HEK293T (cell line): ENCODE measurements around the gene PPM1H.

Experiments
- CTCF ChIA-PET: fragments of 350-600 bp; formaldehyde crosslinking; extraction: SDS; loops from one replicate; lab custom pipeline; 2021; ENCODE audit warnings: antibody characterized with exemption, inconsistent platforms; lab: Yijun Ruan, JAX
- POLR2A ChIA-PET: fragments of 350-600 bp; formaldehyde crosslinking; extraction: SDS; loops from one replicate; lab custom pipeline; 2020; ENCODE audit warnings: antibody characterized with exemption, inconsistent platforms; lab: Yijun Ruan, JAX
- DNase-seq: peaks from one replicate; pipeline ENCODE4 v3.0.0; 2012; ENCODE audit warnings: mixed read lengths; ENCODE audit errors: extremely low spot score
- ARNT ChIP-seq: fragments of 450-650 bp; IDR thresholded peaks from 2 replicates; pipeline ENCODE4 v1.6.1; 2017; ENCODE audit warnings: mild to moderate bottlenecking
- BHLHE40 ChIP-seq: fragments of 450-650 bp; IDR thresholded peaks from 2 replicates; pipeline ENCODE4 v1.6.1; 2016; ENCODE audit warnings: mild to moderate bottlenecking, moderate library complexity, borderline replicate concordance
- CTBP1 ChIP-seq: fragments of 450-650 bp; IDR thresholded peaks from 2 replicates; pipeline ENCODE4 v1.6.1; 2016; ENCODE audit warnings: borderline replicate concordance
- ELF4 ChIP-seq: fragments of 450-650 bp; IDR thresholded peaks from 2 replicates; pipeline ENCODE4 v1.6.1; 2017; ENCODE audit warnings: antibody characterized with exemption
- FOXA1 ChIP-seq: fragments of 450-650 bp; IDR thresholded peaks from 2 replicates; pipeline ENCODE4 v1.6.1; 2016; ENCODE audit warnings: mild to moderate bottlenecking
- FOXK2 ChIP-seq: fragments of 450-650 bp; IDR thresholded peaks from 2 replicates; pipeline ENCODE4 v1.6.1; 2016; ENCODE audit warnings: mild to moderate bottlenecking
- FOXM1 ChIP-seq: fragments of 450-650 bp; IDR thresholded peaks from 2 replicates; pipeline ENCODE4 v1.6.1; 2017; ENCODE audit warnings: mild to moderate bottlenecking, borderline replicate concordance
- HDGF ChIP-seq: fragments of 450-650 bp; IDR thresholded peaks from 2 replicates; pipeline ENCODE4 v1.6.1; 2017; ENCODE audit warnings: antibody characterized with exemption, borderline replicate concordance
- L3MBTL2 ChIP-seq: fragments of 450-650 bp; conservative IDR thresholded peaks from 2 replicates; pipeline ENCODE4 v1.6.1; 2016; ENCODE audit warnings: mild to moderate bottlenecking
- LEF1 ChIP-seq: fragments of 450-650 bp; IDR thresholded peaks from 2 replicates; pipeline ENCODE4 v1.6.1; 2017; ENCODE audit warnings: mild to moderate bottlenecking, borderline replicate concordance
- NFRKB ChIP-seq: fragments of 450-650 bp; IDR thresholded peaks from 2 replicates; pipeline ENCODE4 v1.6.1; 2016; ENCODE audit warnings: mild to moderate bottlenecking, moderate library complexity
- PKNOX1 ChIP-seq: fragments of 450-650 bp; IDR thresholded peaks from 2 replicates; pipeline ENCODE4 v1.6.1; 2016
- SP1 ChIP-seq: fragments of 450-650 bp; IDR thresholded peaks from 2 replicates; pipeline ENCODE4 v1.6.1; 2017
- SUZ12 ChIP-seq: fragments of 450-650 bp; IDR thresholded peaks from 2 replicates; pipeline ENCODE4 v1.6.1; 2016; ENCODE audit warnings: mild to moderate bottlenecking
- TARDBP ChIP-seq: fragments of 450-650 bp; IDR thresholded peaks from 2 replicates; pipeline ENCODE4 v1.6.1; 2016
- ZNF384 ChIP-seq: fragments of 450-650 bp; IDR thresholded peaks from 2 replicates; pipeline ENCODE4 v1.6.1; 2016

The PPM1H gene

GRCh38 chr12:62832558-62832957 lies 102.4 kb downstream of the PPM1H start:
- TF ChIP-seq PKNOX1 (peak; percentile 56), BHLHE40 (no peak)
- CTCF ChIA-PET = no interaction called here
- no peak for DNase-seq
- POLR2A ChIA-PET = no interaction called here

GRCh38 chr12:62832027-62832426 lies 102.9 kb downstream of the PPM1H start:
- no peak for DNase-seq
- CTCF ChIA-PET = no interaction called here
- POLR2A ChIA-PET = no interaction called here
- TF ChIP-seq FOXM1 = no peak
- no peak for TF ChIP-seq PKNOX1
- TF ChIP-seq SP1 = no peak
- TF ChIP-seq TARDBP = no peak
- TF ChIP-seq ARNT = no peak
- no peak for TF ChIP-seq FOXA1
- TF ChIP-seq ELF4 = no peak

- TF ChIP-seq ARNT (no peak), ELF4 (no peak), NFRKB (no peak), LEF1 (no peak), SUZ12 (no peak), FOXM1 (no peak), HDGF (no peak), CTBP1 (no peak), L3MBTL2 (no peak), TARDBP (no peak), BHLHE40 (no peak), SP1 (no peak), PKNOX1 (no peak), FOXA1 (no peak), FOXK2 (no peak), ZNF384 (no peak)
- POLR2A ChIA-PET = no interaction called here
- DNase-seq = no peak
- CTCF ChIA-PET = no interaction called here
These were observed 107.1 kb downstream of the PPM1H start for GRCh38 chr12:62827855-62828254.

- ChIA-PET CTCF (interaction anchor here (1.9 kb wide), 1 partner anchor 9 kb away, joined by 8 read pairs; no protein-coding TSS in a partner anchor), POLR2A (no interaction called here)
- TF ChIP-seq ARNT (no peak), BHLHE40 (no peak), FOXA1 (no peak), SP1 (no peak), NFRKB (no peak), HDGF (no peak), SUZ12 (no peak), L3MBTL2 (no peak), FOXM1 (no peak), LEF1 (no peak), ELF4 (no peak), FOXK2 (no peak), PKNOX1 (no peak), CTBP1 (no peak), ZNF384 (no peak), TARDBP (no peak)
- no peak for DNase-seq
These were observed 107.9 kb downstream of the PPM1H start for GRCh38 chr12:62827042-62827441.

- peak; percentile 38 for DNase-seq
- CTCF ChIA-PET = interaction anchor here (0.6 to 1.8 kb wide), 13 partner anchors 9 to 1570 kb away, joined by 3 to 10 read pairs (median 4); partner anchors contain the start of gene PPM1H
- POLR2A ChIA-PET = no interaction called here
- TF ChIP-seq BHLHE40 (peak; percentile 49), PKNOX1 (no peak)
These were observed 117.2 kb downstream of the PPM1H start for GRCh38 chr12:62817556-62818271.

DNA sequence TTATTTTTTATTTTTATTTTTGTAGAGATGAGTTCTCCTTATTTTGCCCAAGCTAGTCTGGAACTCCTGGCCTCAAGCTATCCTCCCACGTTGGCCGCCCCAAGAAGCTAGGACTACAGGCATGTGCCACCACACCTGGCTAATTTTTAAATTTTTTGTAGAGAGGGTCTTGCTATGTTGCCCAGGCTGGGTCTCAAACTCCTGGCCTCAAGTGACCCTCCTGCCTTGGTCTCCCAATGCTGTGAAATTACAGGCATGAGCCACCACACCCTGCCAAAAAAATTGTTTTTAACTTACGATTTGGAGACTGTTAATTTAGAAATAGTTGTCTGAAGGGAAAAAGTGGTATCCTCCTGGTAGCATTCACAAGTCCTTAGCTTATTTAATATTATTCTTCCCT lies 120.7 kb downstream of the PPM1H start:
- POLR2A ChIA-PET = no interaction called here
- DNase-seq = no peak
- TF ChIP-seq FOXK2 = no peak
- no peak for TF ChIP-seq ELF4
- no peak for TF ChIP-seq BHLHE40
- TF ChIP-seq ZNF384 = no peak
- no peak for TF ChIP-seq TARDBP
- no peak for TF ChIP-seq FOXA1
- no peak for TF ChIP-seq NFRKB
- TF ChIP-seq ARNT = no peak
- no peak for TF ChIP-seq HDGF
- CTCF ChIA-PET = interaction anchor here (0.7 to 1.6 kb wide), 3 partner anchors 10 to 419 kb away, joined by 4 to 6 read pairs (median 4); no protein-coding TSS in a partner anchor
